Hematopoietic multipotent progenitor cell treated with erythropoietin and hydrocortisone succinate and interleukin-3 and kit ligand, for 17 days (in vitro differentiated cells): Measurements from ENCODE around the gene TSN.
"Not testable (repeated sequence)": the region's sequence is repeated elsewhere in the genome, so short reads cannot be mapped to it uniquely, and the experiment has no call there.

Source experiments
- DNase-seq: peaks from one replicate; pipeline ENCODE4 v3.0.0-alpha.2; 2015; ENCODE audit warnings: low spot score

Gene TSN

GRCh38 chr2:121755237-121756111 lies at the start of gene TSN:
Gene TSN (plus strand): TSS chr2:121755651. CDS start chr2:121755780, 129 bp downstream.
- peak; percentile 97 for DNase-seq

GRCh38 chr2:121705958-121706357 lies 49.5 kb upstream of the TSN start:
- DNase-seq = no peak

GRCh38 chr2:121707344-121707919 lies 48.0 kb upstream of the TSN start:
- DNase-seq = no peak

DNA sequence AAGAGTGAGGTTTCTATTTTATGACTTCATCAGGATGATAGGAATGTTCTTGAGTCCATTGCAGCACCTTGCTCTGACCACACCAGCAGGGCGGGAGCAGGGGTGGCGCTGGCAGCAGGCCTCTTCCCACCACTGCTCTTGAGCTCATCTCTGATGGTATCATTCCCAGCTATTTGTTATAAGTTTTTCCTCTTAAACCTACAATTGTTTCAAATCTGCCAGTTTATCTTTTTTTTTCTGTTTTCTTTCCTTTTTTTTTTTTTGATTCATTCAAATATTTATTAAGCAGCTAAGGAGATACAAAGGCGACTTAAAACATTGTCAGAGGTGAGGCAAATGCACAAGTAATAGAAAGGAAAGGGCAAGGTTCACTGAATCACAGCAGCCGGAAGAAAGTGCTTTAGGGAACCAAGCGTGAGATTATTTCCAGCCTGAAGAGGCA lies 47.5 kb upstream of the TSN start:
- DNase-seq = no peak

DNA sequence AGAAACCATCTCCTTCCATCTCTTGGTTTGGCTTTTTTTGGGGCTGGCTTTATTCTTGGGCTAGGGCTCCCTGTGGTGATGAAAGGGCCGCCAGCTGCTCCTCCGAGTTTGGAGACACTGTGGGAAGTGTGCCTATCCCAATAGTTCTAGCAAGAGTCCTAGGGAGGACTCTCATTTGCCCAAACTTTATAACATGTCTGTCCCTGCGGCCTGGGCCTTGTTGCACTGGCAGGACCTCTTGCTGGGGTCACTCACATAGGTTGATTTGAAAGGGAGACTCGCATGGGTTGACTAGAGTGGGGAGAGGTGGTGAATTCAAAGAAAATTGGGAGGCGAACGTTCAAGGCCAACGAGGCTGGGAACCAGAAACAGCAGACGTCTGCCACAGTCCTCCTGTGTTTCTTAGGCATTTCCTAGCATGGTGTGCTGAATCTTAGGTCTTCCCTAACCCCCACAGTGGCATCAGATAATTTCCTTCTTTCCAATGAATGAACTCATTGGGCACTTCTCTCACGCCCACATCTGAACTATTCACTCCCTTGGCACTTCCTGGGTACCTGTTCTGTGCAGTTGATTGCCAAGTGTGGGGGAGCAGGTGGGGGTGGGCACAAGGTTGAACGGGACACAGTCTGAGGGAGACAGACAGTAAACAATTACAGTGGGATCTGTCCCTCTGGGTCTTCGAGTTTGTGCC lies 45.5 kb upstream of the TSN start:
- DNase-seq = no peak

GRCh38 chr2:121710470-121711170 lies 44.8 kb upstream of the TSN start:
- DNase-seq = no peak

DNA sequence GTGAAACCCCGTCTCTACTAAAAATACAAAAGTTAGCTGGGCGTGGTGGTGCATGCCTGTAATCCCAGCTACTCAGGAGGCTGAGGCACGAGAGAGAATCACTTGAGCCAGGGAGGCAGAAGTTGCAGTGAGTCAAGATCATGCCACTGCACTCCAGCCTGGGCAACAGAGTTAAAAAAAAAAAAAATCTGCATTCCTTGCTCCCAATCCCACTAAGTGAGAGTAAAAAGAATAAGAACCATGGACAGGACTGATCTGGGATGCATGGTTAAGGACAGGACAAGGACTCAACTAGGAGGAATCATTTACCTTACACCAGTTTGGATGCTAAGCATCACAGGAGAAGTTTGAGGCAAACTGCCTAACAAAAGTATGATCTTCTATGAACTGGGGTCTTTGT lies 44.0 kb upstream of the TSN start:
- not testable (repeated sequence) for DNase-seq

- DNase-seq = no peak
These were observed 39.3 kb upstream of the TSN start for GRCh38 chr2:121716126-121716525.

- DNase-seq = no peak
These were observed 37.9 kb upstream of the TSN start for GRCh38 chr2:121717529-121717928.

DNA sequence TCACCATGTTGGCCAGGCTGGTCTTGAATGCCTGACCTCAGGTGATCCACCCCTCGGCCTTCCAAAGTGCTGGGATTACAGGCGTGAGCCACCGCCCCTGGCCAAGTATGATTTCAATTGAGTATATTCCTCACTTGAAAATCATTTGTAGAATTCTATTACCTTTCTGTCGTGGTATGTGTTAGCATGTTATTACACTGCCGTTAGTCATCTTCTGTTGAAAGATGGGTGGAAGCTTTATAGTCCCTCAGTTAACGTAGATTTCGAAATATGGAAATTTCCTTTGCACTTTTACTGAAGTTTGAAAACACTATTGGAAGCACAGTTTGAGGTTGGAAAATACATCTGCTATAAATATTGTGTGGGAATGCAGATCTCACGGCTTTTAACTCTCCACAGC lies 33.5 kb upstream of the TSN start:
- no peak for DNase-seq

GRCh38 chr2:121722479-121722878 lies 33.0 kb upstream of the TSN start:
- DNase-seq = no peak

- DNase-seq = no peak
These were observed 32.1 kb upstream of the TSN start for GRCh38 chr2:121723316-121723715.

- no peak for DNase-seq
These were observed 28.1 kb upstream of the TSN start for GRCh38 chr2:121727332-121727731.

DNA sequence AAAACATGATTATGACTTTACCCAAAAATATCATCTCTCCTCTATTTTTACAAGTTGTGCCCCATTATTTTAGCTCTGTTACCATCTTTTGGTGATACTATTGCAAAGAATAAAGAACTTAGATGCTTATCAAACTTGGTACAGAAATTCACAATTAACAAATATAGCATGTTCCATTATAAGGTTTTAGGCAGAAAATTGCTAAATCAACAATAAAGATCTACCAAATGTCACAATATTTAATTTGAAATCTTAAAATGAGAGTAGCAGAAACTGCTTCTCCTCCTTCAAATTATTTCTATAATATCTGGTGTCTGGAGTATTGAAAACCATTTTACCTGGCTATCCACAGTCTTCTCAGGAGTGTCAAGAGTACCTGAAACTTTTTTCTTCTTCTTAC lies 27.5 kb upstream of the TSN start:
- DNase-seq = no peak

GRCh38 chr2:121731366-121731765 lies 24.1 kb upstream of the TSN start:
- no peak for DNase-seq

- DNase-seq = not testable (repeated sequence)
These were observed 20.9 kb upstream of the TSN start for GRCh38 chr2:121734544-121734943.

- DNase-seq = peak; percentile 49
These were observed 19.9 kb upstream of the TSN start for GRCh38 chr2:121735518-121736074.

DNA sequence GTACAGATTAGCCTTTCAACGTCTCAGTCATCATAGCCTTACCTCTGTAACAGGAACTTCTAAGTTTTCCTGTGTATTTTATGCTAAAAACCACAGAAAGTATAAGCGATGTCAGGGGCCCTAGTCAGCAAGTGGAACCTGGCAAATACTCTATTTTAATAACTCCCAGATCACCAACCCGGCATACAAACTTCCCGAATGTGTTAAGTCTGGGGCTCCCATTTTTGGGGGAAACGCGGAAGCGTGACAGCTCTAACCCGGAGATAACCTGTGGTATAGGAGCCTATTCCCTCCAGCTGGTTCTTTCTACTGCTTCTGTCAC lies 19.4 kb upstream of the TSN start:
- DNase-seq = no peak

- peak; percentile 96 for DNase-seq
These were observed 18.8 kb upstream of the TSN start, which contains the start of gene NIFK for GRCh38 chr2:121736462-121737336. Gene NIFK (minus strand): TSS chr2:121736875. CDS start chr2:121736850, 25 bp downstream.

GRCh38 chr2:121740973-121741372 lies 14.5 kb upstream of the TSN start:
- no peak for DNase-seq

- DNase-seq = no peak
These were observed 14.0 kb upstream of the TSN start for GRCh38 chr2:121741450-121741849.
